ENCODE results near the gene SLC17A1. TPM values are rescaled to one million over a fixed set of nuclear protein-coding genes. Genes with fewer than 3 reads are reported as not detected.

The SLC17A1 gene
- total RNA-seq, 1 experiment from 2014 or later: not detected

- no peak for TF ChIP-seq CTCF (IDR thresholded peaks at IDR 0.05)
- TF ChIP-seq SP1 (CRISPR knock-in tag; conservative IDR thresholded peaks at IDR 0.05): no peak
- no peak for TF ChIP-seq STAT6 (CRISPR knock-in tag; conservative IDR thresholded peaks at IDR 0.05; ENCODE audit: low read depth)
- TF ChIP-seq ZNF396 (CRISPR knock-in tag; IDR thresholded peaks at IDR 0.05; ENCODE audit: borderline replicate concordance): no peak
- TF ChIP-seq ZSCAN18 (CRISPR knock-in tag; IDR thresholded peaks at IDR 0.05): no peak
- no peak for TF ChIP-seq GRHL2 (CRISPR knock-in tag; IDR thresholded peaks at IDR 0.05; ENCODE audit: insufficient replicate concordance, severe bottlenecking)
- TF ChIP-seq ZNF263 (CRISPR knock-in tag; IDR thresholded peaks at IDR 0.05; ENCODE audit: low read depth): no peak
- H3K4me1 Mint-ChIP-seq: no peaks in the 10 kb centered on the region
- H3K27ac Mint-ChIP-seq: no peak overlapping the region
- DNase-seq (ENCODE audit: low spot score) (no peak), ATAC-seq (no peak)
- H3K4me3 Mint-ChIP-seq: no peak overlapping the region
- H3K36me3 Mint-ChIP-seq: no peaks in the 10 kb centered on the region
- H3K9me3 Mint-ChIP-seq: no peaks in the 10 kb centered on the region
- CTCF ChIA-PET: interaction anchor here (1.1 kb wide), 2 partner anchors 117 to 541 kb away, joined by 3 to 4 read pairs; no protein-coding TSS in a partner anchor
- no peaks in the 10 kb centered on the region for H3K27me3 Mint-ChIP-seq (ENCODE audit: low read depth)
- POLR2A ChIA-PET: no interaction called here
Observed at GRCh38 chr6:25764611-25765010, 67.2 kb downstream of the SLC17A1 start.

- no peak for TF ChIP-seq USF1 (CRISPR knock-in tag; IDR thresholded peaks at IDR 0.05)
- no peak for TF ChIP-seq ETV6 (CRISPR knock-in tag; IDR thresholded peaks at IDR 0.05)
- no peak for TF ChIP-seq ZNF416 (CRISPR knock-in tag; IDR thresholded peaks at IDR 0.05)
- Mint-ChIP-seq H3K36me3 (no peaks in the 10 kb centered on the region), H3K27me3 (ENCODE audit: low read depth) (no peaks in the 10 kb centered on the region), H3K4me3 (no peak overlapping the region), H3K9me3 (no peaks in the 10 kb centered on the region), H3K4me1 (no peaks in the 10 kb centered on the region), H3K27ac (no peak overlapping the region)
- POLR2A ChIA-PET: no interaction called here
- DNase-seq (ENCODE audit: low spot score) (no peak), ATAC-seq (no peak)
- CTCF ChIA-PET: no interaction called here
Observed at GRCh38 chr6:25757936-25758642, 73.8 kb downstream of the SLC17A1 start.

- Mint-ChIP-seq H3K27me3 (ENCODE audit: low read depth) (no peaks in the 10 kb centered on the region), H3K27ac (no peak overlapping the region), H3K4me3 (no peak overlapping the region), H3K4me1 (no peaks in the 10 kb centered on the region), H3K9me3 (no peaks in the 10 kb centered on the region), H3K36me3 (no peaks in the 10 kb centered on the region)
- ChIA-PET POLR2A (no interaction called here), CTCF (no interaction called here)
- ATAC-seq (no peak), DNase-seq (ENCODE audit: low spot score) (no peak)
- no peak for TF ChIP-seq ZNF263 (CRISPR knock-in tag; IDR thresholded peaks at IDR 0.05; ENCODE audit: low read depth)
- no peak for TF ChIP-seq ZNF671 (CRISPR knock-in tag; IDR thresholded peaks at IDR 0.05)
- TF ChIP-seq HMGXB4 (CRISPR knock-in tag; IDR thresholded peaks at IDR 0.05): no peak
- no peak for TF ChIP-seq MXD4 (CRISPR knock-in tag; IDR thresholded peaks at IDR 0.05; ENCODE audit: borderline replicate concordance)
- TF ChIP-seq TP53 (CRISPR knock-in tag; IDR thresholded peaks at IDR 0.05): no peak
- TF ChIP-seq NR2C2 (CRISPR knock-in tag; IDR thresholded peaks at IDR 0.05): no peak
- no peak for TF ChIP-seq HMGA2 (CRISPR knock-in tag; IDR thresholded peaks at IDR 0.05)
- TF ChIP-seq GABPB1 (CRISPR knock-in tag; IDR thresholded peaks at IDR 0.05): no peak
- no peak for TF ChIP-seq ZNF396 (CRISPR knock-in tag; IDR thresholded peaks at IDR 0.05; ENCODE audit: borderline replicate concordance)
- no peak for TF ChIP-seq E2F1 (CRISPR knock-in tag; IDR thresholded peaks at IDR 0.05)
- TF ChIP-seq NR3C1 (CRISPR knock-in tag; conservative IDR thresholded peaks at IDR 0.05; ENCODE audit: low read depth): no peak
- no peak for TF ChIP-seq ZNF138 (CRISPR knock-in tag; conservative IDR thresholded peaks at IDR 0.05)
- no peak for TF ChIP-seq ELF4 (CRISPR knock-in tag; IDR thresholded peaks at IDR 0.05; ENCODE audit: low read depth)
Observed at GRCh38 chr6:25756382-25757363, 75.2 kb downstream of the SLC17A1 start.
